GM21529 (cell line): ENCODE results near the gene MCF2.
"Not testable (repeated sequence)": the region's sequence is repeated elsewhere in the genome, so short reads cannot be mapped to it uniquely, and the experiment has no call there.

Experiments used
- ATAC-seq: cut with Tn5 transposase; IDR thresholded peaks from one replicate; pipeline ENCODE4 v1.9.1; 2021; ENCODE audit not compliant: unreplicated experiment

Gene MCF2

GRCh38 chrX:139708067-139708466 is at the start of gene MCF2:
MCF2 (minus strand) TSS chrX:139708167; CDS start chrX:139651744, 56,423 bp downstream.
- ATAC-seq, result no peak

GRCh38 chrX:139751053-139751452 is 43.1 kb upstream of the MCF2 start:
- no peak for ATAC-seq

GRCh38 chrX:139750390-139750789 is 42.4 kb upstream of the MCF2 start:
- no peak for ATAC-seq

GRCh38 chrX:139739138-139739537 is 31.2 kb upstream of the MCF2 start:
- peak; percentile 94 for ATAC-seq

GRCh38 chrX:139738581-139738980 is 30.6 kb upstream of the MCF2 start:
- ATAC-seq, result peak; percentile 46

GRCh38 chrX:139736151-139736550 is 28.2 kb upstream of the MCF2 start:
- no peak for ATAC-seq

GRCh38 chrX:139734996-139735395 is 27.0 kb upstream of the MCF2 start:
- ATAC-seq, result no peak

GRCh38 chrX:139725720-139726119 is 17.8 kb upstream of the MCF2 start:
- ATAC-seq, result peak; percentile 79

GRCh38 chrX:139724626-139725025 is 16.7 kb upstream of the MCF2 start:
- ATAC-seq, result no peak

GRCh38 chrX:139720979-139721378 is 13.0 kb upstream of the MCF2 start:
- ATAC-seq, result no peak

- no peak for ATAC-seq
Observed at GRCh38 chrX:139720136-139720535, 12.2 kb upstream of the MCF2 start.

GRCh38 chrX:139702658-139703057 is 5.3 kb downstream of the MCF2 start:
- ATAC-seq, result no peak

GRCh38 chrX:139692908-139693307 is 15.1 kb downstream of the MCF2 start:
- ATAC-seq, result peak; percentile 17

- peak; percentile 50 for ATAC-seq
Observed at GRCh38 chrX:139692506-139692849, 15.5 kb downstream of the MCF2 start.

- ATAC-seq, result peak; percentile 36
Observed at GRCh38 chrX:139691843-139692505, 16.0 kb downstream of the MCF2 start.

- ATAC-seq, result peak; percentile 25
Observed at GRCh38 chrX:139691493-139691842, 16.5 kb downstream of the MCF2 start.

GRCh38 chrX:139685175-139685574 is 22.8 kb downstream of the MCF2 start:
- not testable (repeated sequence) for ATAC-seq

GRCh38 chrX:139680356-139680755 is 27.6 kb downstream of the MCF2 start:
- ATAC-seq, result no peak

- peak; percentile 95 for ATAC-seq
Observed at GRCh38 chrX:139647597-139647996, 60.4 kb downstream of the MCF2 start.

GRCh38 chrX:139642241-139642927 is 65.6 kb downstream of the MCF2 start:
- no peak for ATAC-seq

GRCh38 chrX:139640259-139640658 is 67.7 kb downstream of the MCF2 start:
- no peak for ATAC-seq

- ATAC-seq, result no peak
Observed at GRCh38 chrX:139639253-139639652, 68.7 kb downstream of the MCF2 start.

- ATAC-seq, result no peak
Observed at GRCh38 chrX:139600105-139600504, 107.9 kb downstream of the MCF2 start.
